IPS DF 19.7 (cell line): ENCODE results near the gene BOLA1.
"Not testable (repeated sequence)": the region's sequence is repeated elsewhere in the genome, so short reads cannot be mapped to it uniquely, and the experiment has no call there.

ENCODE experiments used
- DNase-seq: peaks from one replicate; pipeline ENCODE4 v3.0.0-alpha.2; 2013; ENCODE audit warnings: low read depth, low spot score

Gene BOLA1

GRCh38 chr1:149899460-149900284 is at the start of gene BOLA1:
TSS of gene BOLA1 (plus strand) at chr1:149899568. CDS start at chr1:149900060, 492 bp downstream.
- peak; percentile 88 for DNase-seq

GRCh38 chr1:149849947-149850360 is 49.4 kb upstream of the BOLA1 start:
- no peak for DNase-seq

- not testable (repeated sequence) for DNase-seq
These were observed 48.5 kb upstream of the BOLA1 start for GRCh38 chr1:149850732-149851345.

- DNase-seq = not testable (repeated sequence)
These were observed 47.7 kb upstream of the BOLA1 start for GRCh38 chr1:149851585-149852213.

- not testable (repeated sequence) for DNase-seq
These were observed 47.1 kb upstream of the BOLA1 start for GRCh38 chr1:149852263-149852662.

GRCh38 chr1:149860271-149860670 is 39.1 kb upstream of the BOLA1 start:
- DNase-seq = not testable (repeated sequence)

GRCh38 chr1:149860684-149861496 is 38.5 kb upstream of the BOLA1 start:
- DNase-seq = not testable (repeated sequence)

- DNase-seq = not testable (repeated sequence)
These were observed 37.8 kb upstream of the BOLA1 start for GRCh38 chr1:149861497-149862054.

- not testable (repeated sequence) for DNase-seq
These were observed 32.5 kb upstream of the BOLA1 start for GRCh38 chr1:149866887-149867286.

GRCh38 chr1:149873060-149873459 is 26.3 kb upstream of the BOLA1 start:
- not testable (repeated sequence) for DNase-seq

GRCh38 chr1:149877211-149877946 is 22.0 kb upstream of the BOLA1 start:
- no peak for DNase-seq

GRCh38 chr1:149879556-149879955 is 19.8 kb upstream of the BOLA1 start:
- DNase-seq = no peak

- no peak for DNase-seq
These were observed 17.5 kb upstream of the BOLA1 start for GRCh38 chr1:149881876-149882275.

GRCh38 chr1:149883598-149884247 is 15.6 kb upstream of the BOLA1 start:
- DNase-seq = no peak

- DNase-seq = no peak
These were observed 14.7 kb upstream of the BOLA1 start for GRCh38 chr1:149884433-149885338.

GRCh38 chr1:149885339-149886120 is 13.8 kb upstream of the BOLA1 start:
- no peak for DNase-seq

- DNase-seq = not testable (repeated sequence)
These were observed 13.3 kb upstream of the BOLA1 start for GRCh38 chr1:149886121-149886395.

GRCh38 chr1:149886396-149887195 is 12.8 kb upstream of the BOLA1 start:
- peak; percentile 99 for DNase-seq
